HG03135 (cell line): ENCODE measurements around the gene CSTB.

Source experiments
- ATAC-seq: cut with Tn5 transposase; IDR thresholded peaks from one replicate; pipeline ENCODE4 v1.9.1; 2021; ENCODE audit warnings: mild to moderate bottlenecking, moderate library complexity; ENCODE audit not compliant: unreplicated experiment

Gene CSTB

GRCh38 chr21:43752758-43753438 lies 23.2 kb downstream of the CSTB start:
- no peak for ATAC-seq

- no peak for ATAC-seq
Observed at GRCh38 chr21:43751955-43752591, 24.0 kb downstream of the CSTB start.

GRCh38 chr21:43750339-43751033 lies 25.6 kb downstream of the CSTB start:
- ATAC-seq, result no peak

GRCh38 chr21:43749651-43750262 lies 26.4 kb downstream of the CSTB start:
- ATAC-seq, result no peak

- no peak for ATAC-seq
Observed at GRCh38 chr21:43748622-43749021, 27.5 kb downstream of the CSTB start.

- no peak for ATAC-seq
Observed at GRCh38 chr21:43745772-43746517, 30.2 kb downstream of the CSTB start.

GRCh38 chr21:43744725-43745124 lies 31.4 kb downstream of the CSTB start:
- ATAC-seq, result no peak

- ATAC-seq, result no peak
Observed at GRCh38 chr21:43743947-43744346, 32.2 kb downstream of the CSTB start.

- no peak for ATAC-seq
Observed at GRCh38 chr21:43741423-43742096, 34.5 kb downstream of the CSTB start.

GRCh38 chr21:43740497-43741156 lies 35.5 kb downstream of the CSTB start:
- ATAC-seq, result no peak

GRCh38 chr21:43739621-43740435 lies 36.3 kb downstream of the CSTB start:
- ATAC-seq, result no peak

GRCh38 chr21:43737158-43737950 lies 38.8 kb downstream of the CSTB start:
- no peak for ATAC-seq

- no peak for ATAC-seq
Observed at GRCh38 chr21:43736224-43736883, 39.8 kb downstream of the CSTB start.

- ATAC-seq, result no peak
Observed at GRCh38 chr21:43735236-43736091, 40.6 kb downstream of the CSTB start.

GRCh38 chr21:43734928-43735229 lies 41.2 kb downstream of the CSTB start:
- no peak for ATAC-seq

- no peak for ATAC-seq
Observed at GRCh38 chr21:43734131-43734927, 41.8 kb downstream of the CSTB start.
